ENCODE measurements around the gene PPP1R14B. TPM values are rescaled to one million over a fixed set of nuclear protein-coding genes. Genes with fewer than 3 reads are reported as not detected.

The PPP1R14B gene
- polyA plus RNA-seq, 3 donors = 11.7 to 40.7 (median 34.2) TPM

DNA sequence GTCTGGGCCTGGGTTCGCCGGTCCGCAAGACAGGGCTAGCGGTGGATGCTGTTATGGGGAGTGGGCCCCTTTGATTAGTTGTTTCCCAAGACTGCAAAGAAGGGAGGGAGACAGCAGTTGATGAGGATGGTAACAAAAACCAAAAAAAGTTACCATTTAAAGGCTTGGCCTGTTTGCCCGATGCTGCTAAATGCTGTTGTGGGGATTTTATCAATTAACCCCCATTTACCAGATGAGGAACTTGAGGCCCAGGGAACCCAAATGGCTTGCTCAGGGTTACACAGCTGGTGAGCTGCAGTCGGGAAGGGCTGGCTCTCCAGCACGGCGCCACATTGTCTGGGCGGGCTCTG, 24.1 kb downstream of the PPP1R14B start:
- H3K4me1 ChIP-seq (ENCODE audit: control insufficient read depth in 1 of 2, insufficient read depth in 2 of 2, low read length in 2 of 2) = peaks cover 27 to 37% of the 10 kb centered on the region in 2 donors
- H3K9ac ChIP-seq (ENCODE audit: insufficient read depth, low read length, poor library complexity, severe bottlenecking) = no peak overlapping the region
- TF ChIP-seq, protein P1, sequence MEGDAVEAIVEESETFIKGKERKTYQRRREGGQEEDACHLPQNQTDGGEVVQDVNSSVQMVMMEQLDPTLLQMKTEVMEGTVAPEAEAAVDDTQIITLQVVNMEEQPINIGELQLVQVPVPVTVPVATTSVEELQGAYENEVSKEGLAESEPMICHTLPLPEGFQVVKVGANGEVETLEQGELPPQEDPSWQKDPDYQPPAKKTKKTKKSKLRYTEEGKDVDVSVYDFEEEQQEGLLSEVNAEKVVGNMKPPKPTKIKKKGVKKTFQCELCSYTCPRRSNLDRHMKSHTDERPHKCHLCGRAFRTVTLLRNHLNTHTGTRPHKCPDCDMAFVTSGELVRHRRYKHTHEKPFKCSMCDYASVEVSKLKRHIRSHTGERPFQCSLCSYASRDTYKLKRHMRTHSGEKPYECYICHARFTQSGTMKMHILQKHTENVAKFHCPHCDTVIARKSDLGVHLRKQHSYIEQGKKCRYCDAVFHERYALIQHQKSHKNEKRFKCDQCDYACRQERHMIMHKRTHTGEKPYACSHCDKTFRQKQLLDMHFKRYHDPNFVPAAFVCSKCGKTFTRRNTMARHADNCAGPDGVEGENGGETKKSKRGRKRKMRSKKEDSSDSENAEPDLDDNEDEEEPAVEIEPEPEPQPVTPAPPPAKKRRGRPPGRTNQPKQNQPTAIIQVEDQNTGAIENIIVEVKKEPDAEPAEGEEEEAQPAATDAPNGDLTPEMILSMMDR (IDR thresholded peaks at IDR 0.05) = no peak
- H3K4me1 Mint-ChIP-seq = peaks cover 25% of the 10 kb centered on the region
- no peaks in the 10 kb centered on the region for H3K27me3 Mint-ChIP-seq (ENCODE audit: low read depth in 3 of 3)
- H3K4me3 Mint-ChIP-seq = no peak overlapping the region
- peaks cover 58 to 63% of the 10 kb centered on the region in 2 donors for H3K36me3 ChIP-seq (replicated peaks in 1 of 2; ENCODE audit: control insufficient read depth in 1 of 2, insufficient read depth in 2 of 2, low read length in 2 of 2)
- H4K20me1 ChIP-seq (ENCODE audit: insufficient read depth, low read length) = peaks cover 71% of the 10 kb centered on the region
- 79% methylated on average over 5 of the region's 9 CpGs for WGBS (ENCODE audit: insufficient coverage)
- H3K9me3 ChIP-seq (replicated peaks in 1 of 2; ENCODE audit: control insufficient read depth in 1 of 2, insufficient read depth in 1 of 2, low read length in 2 of 2) = no peaks in the 10 kb centered on the region
- H3K4me3 ChIP-seq (replicated peaks in 1 of 3; ENCODE audit: low read depth in 2 of 3, low read length in 3 of 3) = no peak overlapping the region
- H3K36me3 Mint-ChIP-seq = peaks cover 48 to 63% of the 10 kb centered on the region in 2 donors
- H3K79me2 ChIP-seq (ENCODE audit: insufficient read depth, low read length) = peaks cover 39% of the 10 kb centered on the region
- no peaks in the 10 kb centered on the region for H3K27me3 ChIP-seq (ENCODE audit: control insufficient read depth in 2 of 2, insufficient read depth in 2 of 2, low read length in 2 of 2)
- no peak overlapping the region for H3K4me2 ChIP-seq (replicated peaks; ENCODE audit: extremely low read depth, low read length, poor library complexity, severe bottlenecking)
- peaks cover 0 to 2% (median 0%) of the 10 kb centered on the region in 7 donors for H3K9me3 Mint-ChIP-seq
- no peak overlapping the region for H2AFZ ChIP-seq (ENCODE audit: insufficient read depth, low read depth, low read length, poor library complexity, severe bottlenecking)
- H3K27ac Mint-ChIP-seq = peak overlapping the region in 3 of 7 donors; percentile 16 to 41 (median 23)
- no peak for DNase-seq
- peak overlapping the region in 1 of 2 donors; percentile 45 for H3K27ac ChIP-seq (ENCODE audit: low read depth in 1 of 2, low read length in 2 of 2)
- intact Hi-C loops (cut with micrococcal nuclease) = no loop called here

- H3K27me3 Mint-ChIP-seq (ENCODE audit: low read depth in 3 of 3) = no peaks in the 10 kb centered on the region
- Histone ChIP-seq H3K27me3 (ENCODE audit: control insufficient read depth in 2 of 2, insufficient read depth in 2 of 2, low read length in 2 of 2) (no peaks in the 10 kb centered on the region), H4K20me1 (ENCODE audit: insufficient read depth, low read length) (peaks cover 87% of the 10 kb centered on the region), H3K27ac (ENCODE audit: low read depth in 1 of 2, low read length in 2 of 2) (no peak overlapping the region), H3K79me2 (ENCODE audit: insufficient read depth, low read length) (peaks cover 30% of the 10 kb centered on the region), H3K4me3 (replicated peaks in 1 of 3; ENCODE audit: low read depth in 2 of 3, low read length in 3 of 3) (no peak overlapping the region), H3K4me1 (ENCODE audit: control insufficient read depth in 1 of 2, insufficient read depth in 2 of 2, low read length in 2 of 2) (peaks cover 13 to 19% of the 10 kb centered on the region in 2 donors), H3K36me3 (replicated peaks in 1 of 2; ENCODE audit: control insufficient read depth in 1 of 2, insufficient read depth in 2 of 2, low read length in 2 of 2) (peaks cover 70 to 78% of the 10 kb centered on the region in 2 donors), H3K9ac (ENCODE audit: insufficient read depth, low read length, poor library complexity, severe bottlenecking) (no peak overlapping the region), H2AFZ (ENCODE audit: insufficient read depth, low read depth, low read length, poor library complexity, severe bottlenecking) (no peak overlapping the region), H3K4me2 (replicated peaks; ENCODE audit: extremely low read depth, low read length, poor library complexity, severe bottlenecking) (no peak overlapping the region), H3K9me3 (replicated peaks in 1 of 2; ENCODE audit: control insufficient read depth in 1 of 2, insufficient read depth in 1 of 2, low read length in 2 of 2) (no peaks in the 10 kb centered on the region)
- no peak overlapping the region for H3K4me3 Mint-ChIP-seq
- intact Hi-C loops (cut with micrococcal nuclease) = no loop called here
- H3K36me3 Mint-ChIP-seq = peaks cover 61 to 78% of the 10 kb centered on the region in 2 donors
- WGBS (ENCODE audit: insufficient coverage) = 95% methylated on average over 12 of the region's 14 CpGs
- H3K9me3 Mint-ChIP-seq = peaks cover 0 to 2% (median 0%) of the 10 kb centered on the region in 7 donors
- peaks cover 16% of the 10 kb centered on the region for H3K4me1 Mint-ChIP-seq
- peak in 1 of 3 donors; percentile 2 for DNase-seq
- TF ChIP-seq, protein P1 (IDR thresholded peaks at IDR 0.05) = no peak
- H3K27ac Mint-ChIP-seq = no peak overlapping the region
Observed at GRCh38 chr11:64220798-64221197, 25.9 kb downstream of the PPP1R14B start.
